Suppressor macrophage (primary cell): Measurements from ENCODE around the gene ZNF619.
"Not testable (repeated sequence)": the region's sequence is repeated elsewhere in the genome, so short reads cannot be mapped to it uniquely, and the experiment has no call there.

ENCODE experiments used
- DNase-seq, 4 experiments: peaks; one replicate each; pipeline ENCODE4 v3.0.0-alpha.2; 2020 to 2022
- total RNA-seq, 17 experiments: gene quantifications; one replicate each; lab custom pipeline; 2026; ENCODE audit warnings: mixed read lengths in 6 of 17, inconsistent platforms in 3 of 17; lab: John Stamatoyannopoulos, UW

The ZNF619 gene
- 2.6 to 16.9 (median 10.1) reads per million in 17 experiments for total RNA-seq

DNA sequence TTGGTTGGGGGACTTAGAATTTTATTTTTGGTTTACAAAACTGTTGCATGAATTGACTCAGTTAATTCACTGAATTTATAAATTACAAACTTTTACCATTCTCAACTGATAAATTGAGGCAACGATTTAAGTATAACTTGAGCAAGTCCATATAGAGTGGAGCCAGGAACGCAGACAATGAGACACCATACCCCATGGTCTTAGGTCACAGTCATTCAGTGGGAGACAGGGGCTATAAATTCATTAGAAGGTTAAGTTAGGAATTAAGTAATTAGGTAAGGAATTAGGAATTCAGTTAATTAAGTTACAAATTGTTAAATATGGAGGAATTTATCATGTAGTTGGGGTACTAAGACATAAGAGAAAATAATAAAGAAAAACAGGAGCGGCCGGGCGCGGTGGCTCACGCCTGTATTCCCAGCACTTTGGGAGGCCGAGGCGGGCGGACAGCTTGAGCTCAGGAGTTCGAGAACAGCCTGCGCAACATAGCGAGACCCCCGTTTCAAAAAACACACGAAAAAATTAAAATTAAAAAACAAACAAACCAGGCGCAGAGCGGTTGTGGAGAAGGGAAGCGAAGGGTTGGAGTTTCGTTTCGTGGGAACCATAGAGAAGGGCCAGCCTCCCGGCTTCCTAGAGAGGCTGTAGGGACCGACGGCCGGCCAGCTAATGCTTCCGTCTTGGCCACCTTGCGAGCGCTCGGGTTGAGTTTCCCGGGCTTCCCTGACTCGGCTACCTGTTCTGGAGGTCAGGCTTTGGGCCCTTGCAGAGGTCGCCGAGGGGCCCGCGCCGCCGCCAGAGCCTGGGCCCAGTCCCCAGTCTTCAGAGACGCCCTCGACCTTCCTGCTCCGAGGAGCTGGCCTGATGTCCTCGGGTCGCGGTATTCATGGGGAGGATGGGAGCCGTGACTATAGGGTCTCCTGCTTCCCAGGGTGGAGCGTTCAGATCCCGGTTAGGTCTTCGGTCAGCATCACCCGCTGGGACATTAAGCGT lies at the start of gene ZNF619:
ZNF619 (plus strand) TSS at position 645 of the 993 bp plus-strand sequence. CDS start 858 bp downstream, outside the sequence.
- DNase-seq: peak; percentile 81 to 90 (median 86)

DNA sequence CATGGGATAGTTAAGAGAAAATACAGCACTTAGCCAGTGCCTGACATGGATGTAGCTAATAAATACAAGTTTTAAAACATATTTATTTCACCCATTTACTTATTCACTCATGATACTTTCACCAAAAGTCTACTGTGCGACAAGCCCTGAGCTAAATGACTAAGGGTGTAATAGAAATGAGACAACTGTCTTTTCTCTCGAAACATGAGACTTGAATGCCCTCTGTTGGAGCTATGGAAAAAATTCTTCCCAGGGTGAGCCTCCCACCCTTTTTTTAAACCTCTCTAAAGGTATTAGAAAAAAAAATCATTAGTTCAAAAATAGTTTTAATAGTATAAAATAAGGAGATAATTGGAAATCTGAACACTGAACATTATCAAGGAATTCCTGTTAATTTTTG lies 44.1 kb upstream of the ZNF619 start:
- DNase-seq: no peak

DNA sequence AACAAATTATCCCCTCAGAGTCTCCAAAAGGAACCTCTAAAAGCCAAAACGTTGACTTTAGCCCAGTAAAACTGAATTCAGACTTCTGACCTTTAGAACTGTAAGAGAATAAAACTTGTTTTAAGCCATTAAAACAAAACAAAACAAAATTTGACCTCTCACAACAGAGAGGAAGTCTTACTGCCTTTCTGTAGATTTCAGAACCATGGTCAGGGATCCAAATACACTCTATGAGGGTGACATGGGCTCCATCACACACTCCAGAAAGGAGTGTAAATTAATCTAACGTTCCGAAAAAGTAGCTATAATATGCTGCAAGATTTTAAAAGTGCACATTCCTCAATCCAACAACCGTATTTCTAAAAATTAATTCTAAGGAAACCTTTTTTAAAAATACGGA lies 39.0 kb upstream of the ZNF619 start:
- DNase-seq: no peak

DNA sequence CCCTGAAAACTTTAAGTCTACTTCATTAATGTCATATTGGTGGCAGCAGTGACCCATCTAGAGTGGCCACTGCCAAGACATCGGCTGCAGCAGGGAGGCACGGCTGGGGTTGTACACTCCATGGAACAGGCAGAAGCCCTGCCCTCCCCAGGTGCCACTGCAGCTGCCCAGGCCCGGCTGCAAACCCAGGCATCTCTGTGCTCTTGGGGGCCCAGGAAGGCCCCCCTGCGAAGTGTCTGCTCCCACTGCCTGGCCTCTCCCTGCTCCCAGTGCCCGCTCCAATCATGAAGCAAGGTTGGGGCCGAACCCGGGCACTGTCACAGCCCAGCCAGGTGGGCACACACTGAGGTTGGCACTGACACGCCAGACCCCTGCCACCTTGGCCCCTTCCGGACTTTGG lies 31.9 kb upstream of the ZNF619 start:
- DNase-seq: no peak

DNA sequence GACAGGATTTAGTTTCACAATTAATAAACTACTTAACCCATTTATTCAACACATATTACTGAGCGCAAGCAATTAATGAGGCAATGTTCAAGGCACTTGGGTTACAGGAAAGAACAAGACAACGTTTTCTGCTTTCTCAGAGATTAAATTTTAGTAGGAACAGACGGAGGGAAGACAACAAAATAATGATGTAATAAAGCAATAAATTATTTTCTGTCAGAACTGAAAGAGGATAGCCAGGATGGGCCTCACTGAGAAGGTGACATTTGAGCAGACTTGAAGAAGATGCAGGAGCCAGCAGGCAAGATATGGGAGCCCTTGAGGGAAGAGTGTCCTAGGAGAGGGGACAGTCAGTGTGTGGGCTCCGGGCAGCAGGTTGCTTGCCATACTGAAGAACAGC lies 31.0 kb upstream of the ZNF619 start:
- no peak for DNase-seq

DNA sequence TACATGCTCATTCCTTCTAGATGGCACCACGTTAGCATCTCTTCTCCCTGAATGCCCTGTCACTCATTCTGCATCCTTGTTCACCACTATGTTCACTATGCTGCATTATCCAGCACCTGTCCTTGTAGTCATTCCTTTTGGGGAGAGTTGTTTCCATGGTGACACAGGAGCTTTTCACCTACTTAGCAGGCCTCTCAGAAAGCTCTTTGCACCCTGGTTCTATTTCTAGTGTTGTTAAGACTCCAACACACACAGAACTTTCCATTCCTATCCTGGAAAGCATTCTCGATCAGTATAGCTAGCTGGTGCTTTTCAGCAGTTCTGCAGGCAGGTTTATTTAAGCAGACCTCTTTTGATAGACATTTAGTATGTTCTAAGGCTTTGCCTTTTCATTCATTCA lies 26.5 kb upstream of the ZNF619 start:
- no peak for DNase-seq

DNA sequence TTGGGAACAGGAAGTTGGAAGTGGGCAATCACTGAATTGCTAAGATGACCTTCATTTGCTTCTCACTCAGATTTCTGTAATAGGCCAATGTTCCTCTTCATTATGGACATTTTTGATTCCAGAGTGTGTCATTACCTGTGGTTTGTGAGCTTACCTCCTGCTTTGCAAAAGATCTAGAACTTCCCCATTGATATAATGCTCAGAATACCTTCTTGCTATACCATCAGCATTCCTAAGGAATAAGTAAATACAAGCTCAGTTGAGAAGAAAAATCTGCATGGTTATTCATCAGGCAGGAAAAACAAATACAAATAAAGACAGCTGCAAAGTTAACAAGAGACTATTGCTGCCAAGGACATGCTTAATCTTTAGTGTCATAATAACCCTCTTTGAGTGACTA lies 25.4 kb upstream of the ZNF619 start:
- no peak for DNase-seq

DNA sequence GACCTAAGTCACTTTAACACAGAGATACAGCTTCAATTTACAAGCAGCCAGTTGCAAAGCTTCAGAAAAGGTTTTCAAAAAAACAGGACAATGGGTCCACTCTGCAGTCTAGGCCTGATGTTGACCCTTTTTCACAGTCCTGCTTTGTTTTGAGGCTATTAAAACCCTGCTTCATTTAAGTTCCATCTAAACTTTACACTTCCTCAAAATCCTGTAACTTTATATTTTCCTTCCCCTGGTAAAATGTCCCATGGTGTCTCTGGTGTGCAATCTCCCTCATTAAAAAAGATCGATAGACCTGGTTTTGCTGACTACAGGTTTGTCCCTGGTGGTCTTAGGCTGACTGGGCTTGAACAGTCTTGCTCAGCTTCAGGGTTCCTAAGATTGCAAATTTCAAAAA lies 24.9 kb upstream of the ZNF619 start:
- peak in 2 of 4 experiments; percentile 14 to 30 for DNase-seq

DNA sequence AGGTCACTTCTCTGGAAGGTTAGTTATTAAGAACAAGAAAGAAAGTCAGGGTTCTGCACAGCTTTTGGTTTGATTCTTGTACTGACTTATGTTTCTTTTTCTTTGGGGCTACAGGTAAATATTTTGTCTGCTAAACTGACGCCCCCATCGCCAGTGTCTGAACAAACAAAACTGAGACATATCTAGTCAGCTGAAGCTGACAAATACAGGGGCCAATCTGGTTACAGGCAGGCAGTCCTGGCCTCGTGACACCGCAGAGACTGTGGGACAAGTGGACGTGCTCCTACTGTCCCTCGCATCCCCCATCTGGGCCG lies 24.4 kb upstream of the ZNF619 start:
- DNase-seq: peak in 1 of 4 experiments; percentile 58

DNA sequence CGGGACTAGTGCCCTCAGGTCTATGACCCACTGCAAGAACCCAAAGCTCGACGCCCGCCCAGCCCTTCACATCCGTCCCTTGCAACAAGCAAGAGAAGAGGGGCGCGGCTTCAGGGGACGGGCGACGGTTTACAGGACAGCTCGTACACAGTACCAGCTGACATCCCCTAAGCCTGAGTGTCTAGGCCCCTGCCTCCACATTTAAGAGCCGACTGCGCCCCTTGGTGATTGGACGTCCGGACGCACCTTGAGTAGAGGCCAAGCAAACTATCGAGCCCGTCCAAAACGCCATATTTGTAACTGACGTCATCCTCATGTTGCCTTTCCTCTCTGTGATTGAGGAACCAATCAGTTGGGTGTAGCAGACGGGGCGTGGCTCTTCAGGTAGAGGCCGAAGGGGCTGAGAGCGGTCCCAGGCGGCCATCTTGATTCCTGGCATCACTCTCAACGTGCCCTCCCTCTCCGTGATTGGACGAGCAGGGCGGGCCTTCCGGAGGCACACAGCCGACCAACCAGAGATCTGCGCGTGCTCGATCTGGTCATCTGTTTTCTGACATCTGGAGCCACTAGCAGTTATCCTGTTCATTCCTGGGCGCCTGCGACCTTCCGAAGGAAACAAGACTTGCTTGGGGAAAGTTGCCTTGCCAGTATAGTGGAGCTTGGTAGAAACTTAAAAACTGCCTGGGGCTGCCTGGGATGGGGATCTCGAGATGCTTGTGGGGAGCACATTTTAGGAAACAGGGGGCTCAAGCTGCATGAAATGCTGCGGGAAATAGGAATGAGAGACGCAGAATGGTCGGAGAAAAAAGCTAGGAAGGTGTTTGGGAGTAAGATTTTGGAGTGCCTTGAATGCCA lies 23.8 kb upstream of the ZNF619 start:
- peak; percentile 97 to 99 (median 98) for DNase-seq

DNA sequence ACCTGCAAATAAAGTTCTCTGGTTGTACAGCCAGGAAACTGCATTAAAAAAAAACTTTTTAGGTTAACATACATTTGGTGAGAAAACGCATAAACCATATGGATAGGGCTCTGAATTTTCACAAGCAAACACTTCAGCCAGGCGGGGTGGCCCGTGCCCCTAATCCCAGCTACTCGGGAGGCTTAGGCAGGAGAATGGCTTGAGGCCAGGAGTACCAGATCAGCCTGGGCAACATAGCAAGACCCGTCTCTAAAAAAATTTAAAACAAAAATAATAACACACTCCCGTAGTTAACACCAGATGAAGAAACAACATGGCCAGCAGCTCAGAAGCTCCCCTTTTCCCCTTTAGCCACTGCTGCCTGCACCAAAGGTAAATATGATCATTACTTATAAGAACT lies 23.0 kb upstream of the ZNF619 start:
- DNase-seq: no peak

DNA sequence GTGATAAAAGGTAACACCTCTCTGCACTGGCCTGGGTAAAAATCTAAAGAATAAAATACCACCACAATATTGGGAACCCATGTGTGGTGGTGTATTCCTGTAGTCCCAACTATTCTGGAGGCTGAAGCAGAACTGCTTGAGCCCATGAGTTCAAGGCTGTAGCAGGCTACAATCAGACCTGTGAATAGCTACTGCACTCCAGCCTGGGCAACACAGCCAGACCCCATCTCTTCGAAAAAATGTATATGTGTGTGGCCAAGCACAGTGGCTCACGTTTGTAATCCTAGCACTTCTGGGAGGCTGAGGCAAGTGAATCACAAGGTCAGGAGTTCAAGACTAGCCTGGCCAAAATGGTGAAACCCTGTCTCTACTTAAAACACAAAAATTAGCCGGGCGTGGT lies 21.6 kb upstream of the ZNF619 start:
- DNase-seq: no peak

DNA sequence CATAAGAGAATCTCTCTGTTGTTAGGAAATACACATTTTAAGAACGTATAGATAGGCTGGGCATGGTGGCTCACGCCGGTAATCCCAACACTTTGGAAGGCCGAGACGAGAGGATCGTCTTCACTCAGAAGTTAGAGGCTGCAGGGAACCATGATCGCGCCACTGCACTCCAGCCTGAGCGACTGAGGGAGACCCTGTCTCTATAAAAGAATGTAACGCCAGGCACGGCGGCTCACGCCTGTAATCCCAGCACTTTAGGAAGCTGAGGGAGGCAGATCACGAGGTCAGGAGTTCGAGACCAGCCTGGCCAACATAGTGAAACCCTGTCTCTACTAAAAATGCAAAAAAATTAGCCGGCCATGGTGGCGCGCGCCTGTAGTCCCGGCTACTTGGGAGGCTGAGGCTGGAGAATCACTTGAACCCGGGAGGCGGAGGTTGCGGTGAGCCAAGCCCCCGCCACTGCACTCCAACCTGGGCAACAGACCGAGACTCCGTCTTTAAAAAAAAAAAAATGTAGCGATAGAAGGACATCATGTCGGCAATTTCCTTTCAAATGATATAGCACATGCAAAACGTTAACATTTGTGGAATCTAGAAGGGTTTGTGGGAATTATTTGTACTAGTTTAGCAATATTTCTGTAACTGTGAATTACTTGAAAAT lies 20.5 kb upstream of the ZNF619 start:
- DNase-seq: no peak

DNA sequence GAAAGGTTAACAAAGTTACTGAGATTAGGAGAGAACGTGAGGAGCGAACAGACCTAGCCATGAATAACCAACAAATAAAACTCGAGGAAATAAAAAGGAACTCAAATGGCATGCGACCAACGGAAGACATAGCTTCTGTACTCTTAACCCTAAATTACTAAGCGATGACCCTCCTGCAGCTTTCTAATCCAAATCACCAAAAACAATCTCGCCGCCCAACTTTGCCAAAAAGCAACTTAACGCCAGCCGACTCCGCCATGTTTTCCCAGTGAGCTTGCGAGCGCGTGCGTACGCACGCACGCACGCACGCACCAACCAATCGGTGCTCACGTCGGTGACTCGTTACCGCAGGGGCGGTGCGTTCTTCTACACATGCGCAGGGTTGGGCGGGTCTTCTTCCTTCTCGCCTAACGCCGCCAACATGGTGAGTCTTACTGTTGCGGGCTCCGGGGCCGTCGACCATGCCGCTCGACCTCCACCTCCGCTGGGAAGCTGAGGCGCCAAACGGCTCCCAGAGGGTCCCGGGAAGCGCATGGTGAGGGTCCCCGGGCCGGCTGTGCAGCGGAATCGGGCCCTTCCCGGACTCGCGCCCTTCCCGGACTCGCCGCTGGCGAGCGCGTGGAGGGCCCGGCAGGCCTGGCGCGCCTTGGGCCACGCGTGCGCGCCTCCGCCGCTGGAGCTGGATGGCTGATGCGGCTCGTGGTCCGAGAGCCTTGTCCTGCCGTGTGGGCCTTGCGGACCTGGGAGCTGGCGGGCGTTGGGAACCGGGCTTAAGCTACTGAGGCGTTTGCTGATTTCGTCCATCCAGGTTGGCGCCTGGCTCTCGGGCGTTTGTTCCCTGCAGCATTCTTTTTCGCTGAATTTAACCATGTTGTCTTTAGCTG lies 19.7 kb upstream of the ZNF619 start, which contains the start of gene RPL14:
RPL14 (plus strand) TSS at position 400 of the 884 bp plus-strand sequence; CDS start at position 533, 133 bp downstream.
- peak; percentile 96 to 98 (median 98) for DNase-seq

DNA sequence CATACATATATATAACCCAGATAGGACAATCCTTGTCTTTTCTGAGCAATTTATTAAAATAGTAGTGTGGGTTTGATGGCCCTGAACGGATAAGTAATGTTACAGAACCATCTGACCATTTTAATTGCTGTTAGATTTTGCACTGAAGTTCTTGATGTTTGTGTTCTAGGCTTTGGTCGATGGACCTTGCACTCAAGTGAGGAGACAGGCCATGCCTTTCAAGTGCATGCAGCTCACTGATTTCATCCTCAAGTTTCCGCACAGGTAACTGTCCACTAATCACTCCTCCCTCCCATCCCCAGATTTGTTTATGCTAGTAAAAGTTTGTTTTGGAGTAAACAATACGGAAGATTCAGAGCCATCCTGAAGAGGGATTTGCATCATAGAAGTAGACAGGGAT lies 18.4 kb upstream of the ZNF619 start:
- no peak for DNase-seq

DNA sequence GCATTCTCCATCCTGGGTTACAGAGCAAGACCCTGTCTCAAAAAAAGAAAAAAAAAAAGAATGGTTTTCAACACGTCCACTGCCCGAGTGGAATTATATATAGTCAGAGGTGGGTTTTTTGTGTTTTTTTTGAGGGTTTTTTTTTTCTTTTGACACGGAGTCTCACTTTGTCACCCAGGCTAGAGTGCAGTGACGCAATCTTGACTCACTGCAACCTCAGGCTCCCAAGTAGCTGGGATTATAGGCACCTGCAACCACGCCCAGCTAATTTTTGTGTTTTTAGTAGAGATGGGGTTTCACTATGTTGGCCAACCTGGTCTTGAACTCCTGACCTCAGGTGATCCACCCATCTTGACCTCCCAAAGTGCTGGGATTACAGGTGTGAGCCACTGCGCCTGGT lies 16.4 kb upstream of the ZNF619 start:
- DNase-seq: not testable (repeated sequence)

DNA sequence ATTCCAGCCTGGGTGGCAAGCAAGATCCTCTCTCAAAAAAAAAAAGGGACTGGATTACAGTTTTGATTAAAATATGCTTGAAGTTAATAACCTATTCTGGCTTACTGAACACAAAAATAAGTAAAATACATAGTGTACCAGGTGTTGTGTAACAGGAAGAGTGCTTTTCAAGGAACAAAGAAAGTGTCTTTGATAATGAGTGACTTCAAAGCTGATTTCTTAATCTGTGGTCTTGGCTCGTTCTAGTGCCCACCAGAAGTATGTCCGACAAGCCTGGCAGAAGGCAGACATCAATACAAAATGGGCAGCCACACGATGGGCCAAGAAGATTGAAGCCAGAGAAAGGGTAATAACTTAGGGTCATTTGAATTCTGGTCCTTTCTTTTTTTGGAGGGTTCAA lies 15.8 kb upstream of the ZNF619 start:
- DNase-seq: no peak

DNA sequence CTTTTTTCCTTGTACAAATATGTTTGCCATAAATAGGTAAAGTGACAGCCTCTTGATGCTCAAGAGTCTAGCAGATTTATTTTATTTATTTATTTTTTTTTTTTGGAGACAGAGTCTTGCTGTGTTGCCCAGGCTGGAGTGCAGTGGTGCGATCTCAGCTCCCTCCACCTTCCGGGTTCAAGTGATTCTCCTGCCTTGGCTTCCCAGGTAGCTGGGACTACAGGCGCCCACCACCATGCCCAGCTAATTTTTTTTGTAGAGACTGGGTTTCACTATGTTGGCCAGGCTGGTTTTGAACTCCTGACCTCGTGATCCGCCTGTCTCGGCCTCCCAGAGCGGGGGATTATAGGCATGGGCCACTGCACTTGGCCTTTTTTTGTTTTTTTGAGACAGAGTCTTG lies 14.1 kb upstream of the ZNF619 start:
- DNase-seq: not testable (repeated sequence)

DNA sequence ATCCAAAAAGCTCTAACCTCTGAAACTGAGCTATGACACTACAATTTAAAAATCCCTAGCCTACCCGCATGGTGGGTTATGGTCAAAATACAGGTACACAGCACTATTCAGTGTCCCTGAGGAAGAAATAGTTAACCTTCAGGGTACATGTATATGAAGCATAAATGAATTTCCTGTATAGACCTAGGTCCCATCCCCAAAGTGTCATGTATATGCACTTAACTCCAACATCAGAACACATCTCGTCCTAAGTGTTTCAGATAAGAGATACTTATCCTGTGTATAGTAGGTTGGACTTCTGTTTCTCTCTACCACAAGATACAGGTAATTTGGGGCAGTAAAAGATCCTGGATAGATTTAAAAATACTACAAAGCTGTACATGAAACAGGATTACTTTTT lies 13.3 kb upstream of the ZNF619 start:
- DNase-seq: no peak

DNA sequence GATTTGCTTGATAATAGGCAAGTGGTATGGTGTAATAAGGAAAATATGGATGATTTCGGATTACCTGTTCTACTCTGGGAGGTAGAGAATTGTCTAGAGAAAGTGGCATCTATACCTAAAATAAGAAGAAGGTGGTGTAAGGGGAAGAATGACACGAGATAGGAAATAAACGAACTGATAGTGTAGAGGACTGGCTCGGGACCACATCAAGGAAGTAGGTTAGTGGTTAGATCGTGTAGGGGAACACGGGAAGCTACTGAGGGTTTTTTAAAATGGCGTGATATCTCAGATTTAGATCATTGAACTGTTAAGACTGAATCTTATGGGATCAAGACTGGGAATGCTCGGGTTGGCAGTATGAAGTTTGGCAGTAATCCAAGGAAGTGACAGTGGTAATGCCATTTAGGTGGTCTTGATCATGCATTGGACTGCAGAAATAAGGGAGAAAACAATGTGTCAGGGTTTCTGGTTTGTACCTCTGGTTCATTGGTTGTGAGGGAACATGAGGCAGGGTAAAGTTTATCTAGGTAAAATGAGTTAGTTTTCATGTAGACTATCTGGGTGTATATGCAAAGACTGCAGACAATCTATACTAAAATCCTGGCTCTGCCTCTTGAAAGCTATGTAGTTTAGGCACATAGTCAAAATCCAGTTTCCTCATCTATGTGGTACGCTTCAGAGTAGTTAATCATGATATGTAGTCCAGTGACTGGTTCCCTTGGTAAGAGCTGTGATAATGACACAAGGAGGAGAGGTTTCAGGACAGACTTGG lies 12.4 kb upstream of the ZNF619 start:
- no peak for DNase-seq

DNA sequence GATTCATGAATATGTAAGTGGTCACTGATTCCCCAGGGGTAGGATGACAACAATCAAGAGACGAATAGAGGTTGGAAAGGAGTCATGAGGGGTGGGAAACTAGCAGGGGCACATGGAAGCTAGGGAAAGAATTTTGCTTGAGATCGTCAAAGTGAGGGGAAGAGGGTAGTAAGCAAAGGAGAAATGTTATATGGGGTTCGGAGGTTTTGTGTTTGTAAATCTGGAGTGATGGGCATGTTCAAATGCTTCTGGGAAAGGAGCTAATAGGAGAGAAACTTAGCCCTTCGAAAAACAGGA lies 11.9 kb upstream of the ZNF619 start:
- no peak for DNase-seq
